Dedifferentiated amniotic fluid mesenchymal stem cell (primary cell): ENCODE measurements around the gene LYRM7.
"Not testable (repeated sequence)": the region's sequence is repeated elsewhere in the genome, so short reads cannot be mapped to it uniquely, and the experiment has no call there.

Experiments used
- DNase-seq: peaks from one replicate; pipeline ENCODE4 v3.0.0-alpha.2; 2016; ENCODE audit errors: extremely low spot score

The LYRM7 gene

DNA sequence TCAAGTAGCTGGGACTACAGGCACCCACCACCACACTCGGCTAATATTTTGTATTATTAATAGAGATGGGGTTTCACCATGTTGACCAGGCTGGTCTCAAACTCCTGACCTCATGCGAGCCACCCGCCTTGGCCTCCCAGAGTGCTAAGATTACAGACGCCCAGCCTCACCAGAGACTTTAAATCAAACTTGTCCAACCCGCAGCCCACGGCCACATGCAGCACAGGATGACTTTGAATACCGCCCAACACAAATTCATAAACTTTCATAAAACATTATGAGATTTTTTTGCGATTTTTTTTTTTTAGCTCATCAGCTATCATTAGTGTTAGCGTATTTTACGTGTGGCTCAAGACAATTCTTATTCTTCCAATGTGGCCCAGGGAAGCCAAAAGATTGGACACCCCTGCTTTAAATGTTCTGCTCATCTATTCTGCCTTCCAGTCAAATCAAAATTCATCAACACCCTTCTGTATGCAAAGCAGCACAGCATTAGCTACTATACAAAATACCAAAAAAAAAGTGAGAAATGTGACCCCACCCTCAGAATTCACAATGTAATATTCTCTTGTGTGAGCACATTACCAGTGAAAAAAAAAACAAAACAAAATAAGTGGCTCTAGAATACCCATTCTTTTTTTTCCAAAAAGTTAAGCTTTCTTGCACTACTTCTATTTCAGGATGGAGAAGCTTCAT is 50.4 kb downstream of the LYRM7 start:
- DNase-seq, result no peak

DNA sequence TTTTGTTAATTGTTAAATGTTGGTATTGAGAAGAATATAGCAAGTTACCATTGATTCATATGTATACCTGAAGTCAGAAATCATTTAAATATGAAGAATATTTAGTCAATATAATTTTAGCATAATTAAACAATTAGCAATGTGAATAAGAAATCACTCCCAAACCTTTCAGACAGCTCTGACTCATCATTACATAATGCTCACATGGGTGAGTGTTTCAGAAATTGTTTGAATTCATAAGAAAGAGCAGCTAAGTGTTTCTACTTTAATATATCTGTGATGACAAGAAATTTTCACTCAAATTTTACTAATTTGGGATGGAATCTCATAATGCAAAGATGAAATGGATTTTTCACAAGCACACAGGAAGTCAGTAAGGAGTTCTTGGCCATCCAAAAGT is 51.1 kb downstream of the LYRM7 start:
- no peak for DNase-seq

DNA sequence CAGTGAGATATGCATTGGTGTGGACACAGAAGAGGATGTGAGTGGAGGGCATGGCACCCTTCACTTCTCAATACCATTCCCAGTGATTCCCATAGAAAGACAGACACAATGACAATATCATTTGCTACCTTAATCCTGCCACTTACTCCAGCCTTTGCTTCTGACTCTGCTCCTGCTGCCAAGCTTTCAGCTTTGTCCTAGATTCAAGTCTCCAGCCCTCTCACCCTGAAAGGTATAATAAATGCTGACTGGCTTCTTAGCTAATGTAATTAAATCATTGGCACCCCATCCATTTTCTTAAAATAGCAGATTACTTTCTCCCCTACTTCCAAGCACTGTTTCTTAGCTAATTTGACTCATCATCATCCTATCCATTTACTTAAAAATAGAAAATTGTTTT is 52.0 kb downstream of the LYRM7 start:
- DNase-seq, result no peak

DNA sequence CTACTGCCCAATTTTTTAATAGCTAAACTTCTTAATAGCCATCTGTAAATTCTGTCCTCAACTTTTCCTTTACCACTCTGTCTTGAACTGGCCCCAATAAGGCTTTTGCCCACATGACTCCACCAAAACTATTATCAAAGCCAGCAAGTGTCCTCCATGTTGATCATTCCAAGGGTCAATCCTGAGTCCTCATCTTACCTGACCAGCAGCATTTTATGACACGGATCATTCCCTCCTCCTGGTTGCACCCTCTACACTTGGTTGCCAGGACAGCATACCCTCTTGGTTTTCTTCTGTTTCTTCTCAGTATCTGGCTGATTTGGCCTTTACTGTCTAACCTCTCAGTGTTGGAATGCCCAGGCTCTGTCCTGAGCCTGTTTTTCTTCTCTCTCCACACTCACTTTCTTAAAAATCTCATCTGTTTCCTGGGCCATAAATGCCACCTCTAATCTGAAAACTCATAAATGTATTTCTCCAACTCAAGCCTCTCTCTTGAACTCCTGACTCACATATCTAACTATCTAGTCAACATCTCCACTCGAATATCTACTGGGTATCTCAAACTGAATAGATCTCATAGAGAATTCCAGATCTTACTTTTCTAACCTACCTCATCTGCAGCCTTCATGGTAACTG is 53.1 kb downstream of the LYRM7 start:
- no peak for DNase-seq

DNA sequence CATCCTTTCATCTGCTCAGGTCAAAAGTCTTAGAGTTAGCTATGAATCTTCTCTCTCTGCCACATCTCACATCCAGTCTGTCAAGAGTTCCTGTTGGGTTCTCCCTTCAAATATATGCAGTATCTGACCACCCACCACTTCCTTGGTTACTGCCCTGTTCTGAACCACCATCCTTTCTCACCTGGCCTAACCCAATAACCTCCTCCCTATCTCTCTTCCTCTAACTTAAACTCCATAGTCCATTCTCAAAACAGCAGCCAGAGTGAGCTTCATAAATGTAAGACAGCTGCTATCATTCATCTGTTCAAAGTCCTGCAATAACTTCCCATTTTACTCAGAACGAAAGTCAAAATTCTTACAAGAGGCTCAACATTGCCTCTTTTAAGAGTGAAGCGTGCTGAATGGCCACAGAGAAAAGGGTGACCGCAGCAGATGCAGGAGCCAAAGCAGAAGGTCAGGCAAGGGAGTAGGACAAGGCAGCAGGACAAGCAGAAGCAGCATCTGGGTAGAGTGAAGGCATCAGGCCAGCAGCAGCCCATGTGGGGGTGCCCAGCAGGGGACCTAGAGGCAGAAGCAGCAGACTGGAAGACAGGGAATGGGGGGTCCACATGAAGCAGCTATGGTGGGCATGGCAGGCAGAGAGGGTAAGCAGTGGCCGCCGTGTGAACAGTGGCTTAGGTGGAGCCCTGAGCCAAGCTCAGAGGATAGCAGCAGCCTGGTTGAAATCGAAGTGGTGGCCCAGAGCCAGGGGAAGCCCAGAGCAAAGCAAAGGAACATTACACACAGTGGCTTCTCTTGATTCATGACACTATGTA is 53.9 kb downstream of the LYRM7 start:
- DNase-seq, result no peak

DNA sequence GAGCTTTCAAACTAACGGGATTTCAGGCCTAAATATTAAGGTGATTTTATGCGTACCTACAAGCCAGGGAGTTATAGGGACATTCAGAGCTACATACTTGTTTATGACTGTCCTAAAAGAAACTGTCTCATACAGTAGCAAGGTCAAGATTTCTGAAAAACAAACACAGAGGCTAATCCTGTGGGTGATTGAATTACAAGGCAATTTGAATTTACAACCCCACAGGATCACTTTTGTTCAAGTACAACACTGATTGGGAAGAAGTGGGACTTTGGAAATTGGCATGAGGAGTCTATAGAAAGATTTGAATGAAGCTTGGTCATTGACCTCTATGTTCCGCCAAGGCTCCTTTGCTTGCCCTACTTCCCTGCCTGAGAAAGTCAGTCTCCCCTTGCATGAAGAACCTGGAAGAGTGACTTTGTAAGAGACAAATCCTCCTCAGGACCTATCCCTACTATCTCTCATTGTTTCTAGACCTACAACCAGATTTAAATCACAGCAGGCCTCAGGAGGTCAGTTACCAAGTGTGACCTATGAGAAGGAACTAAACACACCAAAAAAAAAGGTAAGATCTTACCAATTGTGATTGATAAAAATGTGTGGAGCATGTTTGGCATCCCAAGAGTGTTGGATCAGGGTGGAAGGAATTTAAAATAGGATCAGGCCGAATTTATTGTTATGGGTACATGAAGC is 54.7 kb downstream of the LYRM7 start:
- no peak for DNase-seq

DNA sequence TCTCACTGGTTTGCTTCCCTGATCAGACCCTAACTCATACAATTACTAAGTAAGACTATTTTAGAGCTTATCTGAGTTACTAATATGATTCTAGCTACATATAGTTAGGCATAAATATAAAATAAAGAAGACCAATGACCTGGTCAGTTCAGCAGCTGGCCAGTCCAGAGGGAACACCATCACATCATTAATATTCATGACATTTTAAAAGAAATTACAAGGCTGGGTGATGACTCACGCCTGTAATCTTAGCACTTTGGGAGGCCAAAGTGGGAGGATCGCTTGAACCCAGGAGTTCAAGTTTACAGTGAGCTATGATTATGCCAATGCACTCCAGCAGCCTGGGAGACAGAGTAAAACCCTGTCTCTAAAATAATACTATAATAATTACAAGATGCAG is 56.2 kb downstream of the LYRM7 start:
- no peak for DNase-seq

DNA sequence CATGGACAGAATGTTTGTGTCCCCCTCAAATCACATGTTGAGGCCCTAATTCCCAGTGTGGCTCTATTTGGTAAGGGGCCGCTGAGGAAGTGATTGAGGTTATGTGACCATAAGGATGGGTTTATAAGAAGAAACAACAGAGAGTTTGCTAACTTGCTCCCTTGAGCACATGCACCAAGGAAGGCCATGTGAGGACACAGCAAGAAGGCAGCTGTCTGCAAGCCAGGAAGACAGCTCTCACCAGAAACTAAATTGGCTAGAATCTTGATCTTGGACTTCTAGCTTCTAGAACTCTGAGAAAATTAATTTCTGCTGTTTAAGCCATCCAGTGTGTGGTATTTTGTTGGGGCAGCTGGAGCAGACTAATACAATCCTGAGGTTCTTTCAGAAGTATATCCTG is 57.9 kb downstream of the LYRM7 start:
- DNase-seq, result no peak

DNA sequence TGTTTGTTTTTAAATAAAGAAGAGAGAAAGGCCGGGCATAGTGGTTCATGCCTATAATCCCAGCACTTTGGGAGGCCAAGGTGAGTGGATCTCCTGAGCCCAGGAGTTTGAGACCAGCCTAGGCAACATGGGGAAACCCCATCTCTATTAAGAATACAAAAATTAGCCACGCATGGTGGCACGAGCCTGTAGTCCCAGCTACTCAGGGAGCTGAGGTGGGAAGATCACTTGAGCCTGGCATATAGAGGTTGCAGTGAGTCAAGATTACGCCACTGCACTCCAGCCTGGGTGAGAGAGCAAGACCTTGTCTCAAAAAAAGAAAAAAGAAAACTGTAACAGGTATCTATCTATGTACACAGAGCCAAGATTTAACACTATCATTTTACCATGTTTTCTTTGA is 58.9 kb downstream of the LYRM7 start:
- DNase-seq, result no peak

DNA sequence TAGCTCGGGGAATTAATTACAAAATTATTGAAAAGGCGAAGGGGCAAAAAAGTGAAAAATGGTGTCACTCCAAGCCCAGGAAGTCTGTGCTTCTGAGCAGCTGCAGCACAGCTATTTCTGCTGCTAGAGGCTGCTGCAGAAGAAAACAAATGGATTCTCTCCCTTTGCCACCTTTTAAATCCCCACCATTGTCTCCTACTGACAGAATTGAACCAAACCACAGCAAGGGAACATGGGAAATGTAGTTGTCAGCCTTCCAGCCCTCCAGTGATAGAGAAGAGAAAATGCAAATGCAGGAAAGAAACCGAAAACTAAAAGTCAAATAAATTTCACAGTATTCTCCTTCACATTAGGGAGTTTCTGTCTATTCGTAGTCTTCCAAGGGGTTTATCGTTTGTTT is 59.7 kb downstream of the LYRM7 start:
- no peak for DNase-seq

DNA sequence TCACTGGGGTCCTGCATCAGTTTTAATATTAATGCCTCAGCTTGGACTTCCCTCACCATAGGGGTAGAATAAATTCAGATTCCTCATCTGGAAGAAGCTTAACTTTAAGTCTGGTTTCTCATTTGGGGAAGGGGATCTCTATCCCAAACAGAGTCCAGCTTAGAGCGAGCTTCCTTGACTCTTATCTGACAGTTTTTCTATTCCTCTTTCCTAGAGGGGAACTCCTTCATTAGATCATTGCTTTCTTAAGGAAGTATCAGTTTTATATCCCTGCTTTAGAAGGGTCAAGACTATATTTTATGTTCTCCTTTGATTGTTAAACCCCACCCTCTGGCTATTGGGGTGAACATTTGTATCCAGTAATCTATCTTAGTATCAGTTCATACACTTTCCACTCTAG is 68.9 kb downstream of the LYRM7 start:
- DNase-seq, result no peak

DNA sequence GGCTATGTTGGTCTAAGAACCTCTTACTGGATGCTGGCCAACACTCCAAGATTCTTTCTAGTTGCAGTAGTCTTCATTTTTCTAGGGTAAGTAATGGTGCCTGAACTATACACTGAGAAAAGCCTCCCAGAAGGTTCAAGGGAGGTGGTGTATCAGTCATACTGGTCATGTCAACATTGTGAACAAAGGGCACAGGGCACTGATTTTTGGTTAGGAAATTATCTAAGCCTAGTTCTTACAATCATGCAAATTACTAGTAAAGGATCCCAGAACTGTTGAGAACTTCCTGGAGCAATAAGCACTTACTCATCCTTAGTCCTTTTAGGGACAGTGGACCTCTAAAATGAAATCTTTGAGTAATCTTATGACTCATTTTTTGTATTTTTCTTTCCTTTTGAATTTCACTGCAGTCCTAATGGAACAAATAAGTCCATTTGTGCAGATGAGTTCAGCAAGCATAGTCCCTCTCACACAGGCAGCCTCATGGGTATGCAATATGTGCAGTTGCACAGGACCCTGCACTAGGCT is 72.0 kb downstream of the LYRM7 start:
- DNase-seq, result peak; percentile 58

DNA sequence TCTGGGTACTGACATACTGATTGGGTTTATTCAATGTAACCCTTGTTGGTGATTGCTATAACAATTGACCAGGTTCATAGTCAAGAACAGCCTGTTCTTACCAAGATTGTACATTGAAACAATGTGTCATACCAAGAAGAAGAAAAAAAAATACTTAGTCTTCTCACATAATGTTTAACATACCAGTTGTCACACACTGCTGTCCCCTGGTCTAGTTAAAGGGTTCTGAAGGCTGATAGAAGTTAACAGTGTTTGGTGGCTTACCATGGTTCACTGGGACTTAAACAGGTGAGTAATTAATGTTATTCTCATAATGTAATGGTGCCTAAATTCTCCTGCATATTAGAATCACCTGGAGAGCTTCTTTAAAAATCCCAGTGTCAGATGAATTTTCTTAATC is 74.6 kb downstream of the LYRM7 start:
- DNase-seq, result no peak

DNA sequence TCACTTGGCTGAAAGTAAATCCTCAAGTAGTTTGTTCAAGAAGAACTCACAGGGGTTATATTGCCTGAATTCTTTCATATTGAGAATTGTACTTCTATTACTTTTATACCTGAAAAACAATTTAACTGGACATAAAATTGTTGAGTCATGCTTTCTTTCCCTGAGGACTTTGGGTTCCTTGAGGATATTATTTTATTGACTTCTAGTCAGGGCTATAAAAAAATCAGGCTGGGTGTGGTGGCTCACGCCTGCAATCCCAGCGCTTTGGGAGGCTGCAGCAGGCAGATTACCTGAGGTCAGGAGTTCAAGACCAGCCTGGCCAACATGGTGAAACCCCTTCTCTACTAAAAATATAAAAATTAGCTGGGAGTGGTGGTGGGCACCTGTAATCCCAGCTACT is 75.2 kb downstream of the LYRM7 start:
- no peak for DNase-seq

DNA sequence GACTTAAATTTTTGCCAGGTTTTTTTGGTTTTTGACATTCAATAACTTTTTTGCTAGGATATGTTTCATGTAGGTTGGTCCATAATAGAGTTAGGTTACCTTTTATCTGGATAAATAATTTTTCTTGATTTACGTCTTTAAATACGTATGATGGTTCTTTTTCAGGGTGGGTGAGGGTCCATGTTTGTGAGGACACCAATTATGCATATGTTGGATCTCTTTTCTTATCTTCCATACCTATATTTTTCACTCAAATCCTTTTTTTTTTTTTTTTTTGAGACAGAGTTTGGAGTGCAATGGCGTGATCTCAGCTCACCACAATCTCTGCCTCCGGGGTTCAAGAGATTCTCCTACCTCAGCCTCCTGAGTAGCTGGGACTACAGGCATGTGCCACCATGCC is 75.8 kb downstream of the LYRM7 start:
- no peak for DNase-seq

DNA sequence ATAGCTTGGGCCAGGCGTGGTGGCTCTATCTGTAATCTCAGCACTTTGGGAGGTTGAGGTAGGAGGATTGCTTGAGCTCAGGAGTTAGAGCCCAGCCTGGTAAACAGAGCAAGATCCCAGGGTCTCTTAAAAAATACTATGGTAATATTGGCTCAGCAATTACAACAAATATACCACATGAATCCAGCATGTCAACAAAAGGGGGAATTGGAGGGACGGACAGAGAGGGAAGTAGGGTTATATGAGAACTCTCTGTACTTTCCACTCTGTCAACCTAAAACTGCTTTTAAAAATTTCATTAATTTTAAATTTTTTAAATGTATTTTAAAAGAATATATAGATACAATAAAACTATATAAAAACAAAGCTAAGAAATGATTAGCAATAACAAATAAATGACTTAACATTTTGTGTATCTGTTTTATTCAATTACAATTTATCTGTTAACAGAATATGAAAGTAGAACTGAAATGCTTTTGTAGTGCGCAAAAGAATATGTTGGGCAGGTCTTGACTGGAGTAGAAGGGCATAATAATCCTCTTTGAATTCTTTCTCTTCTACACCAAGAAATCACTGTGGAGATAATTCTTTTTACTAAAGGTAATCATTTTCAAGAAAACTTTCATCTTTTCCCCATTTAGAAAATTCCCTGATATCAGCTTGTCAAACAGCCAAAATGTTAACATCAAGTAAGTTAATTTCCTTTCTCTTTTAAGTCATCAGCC is 80.2 kb downstream of the LYRM7 start:
- DNase-seq, result no peak

DNA sequence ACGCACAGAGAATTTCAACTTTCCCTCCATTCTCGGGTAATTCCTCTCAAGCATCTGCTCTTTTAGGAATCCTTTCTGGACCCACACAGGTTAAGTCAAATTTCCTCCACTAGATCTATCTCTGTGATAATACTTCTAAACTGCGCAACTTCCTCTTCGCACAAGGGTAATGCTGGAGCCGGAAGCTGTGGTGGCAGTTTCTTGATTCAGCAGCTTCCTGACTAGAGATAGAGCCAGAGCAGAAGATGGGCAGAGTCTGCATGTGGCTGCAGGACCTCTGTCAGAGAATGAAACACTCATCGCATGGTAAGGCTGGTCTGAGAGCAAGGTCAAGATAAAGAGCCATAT is 82.1 kb downstream of the LYRM7 start:
- no peak for DNase-seq

DNA sequence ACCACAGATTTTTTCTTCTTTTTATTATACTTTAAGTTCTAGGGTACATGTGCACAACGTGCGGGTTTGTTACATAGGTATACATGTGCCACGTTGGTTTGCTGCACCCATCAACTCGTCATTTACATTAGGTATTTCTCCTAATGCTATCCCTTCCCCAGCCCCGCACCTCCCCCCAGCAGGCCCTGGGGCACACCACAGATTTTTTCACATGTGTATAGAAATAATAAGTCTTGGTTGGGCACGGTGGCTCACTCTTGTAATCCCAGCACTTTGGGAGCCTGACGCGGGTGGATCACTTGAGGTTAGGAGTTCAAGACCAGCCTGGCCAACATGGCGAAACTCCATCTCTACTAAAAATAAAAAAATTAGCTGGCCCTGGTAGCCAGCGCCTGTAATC is 83.3 kb downstream of the LYRM7 start:
- DNase-seq, result not testable (repeated sequence)

DNA sequence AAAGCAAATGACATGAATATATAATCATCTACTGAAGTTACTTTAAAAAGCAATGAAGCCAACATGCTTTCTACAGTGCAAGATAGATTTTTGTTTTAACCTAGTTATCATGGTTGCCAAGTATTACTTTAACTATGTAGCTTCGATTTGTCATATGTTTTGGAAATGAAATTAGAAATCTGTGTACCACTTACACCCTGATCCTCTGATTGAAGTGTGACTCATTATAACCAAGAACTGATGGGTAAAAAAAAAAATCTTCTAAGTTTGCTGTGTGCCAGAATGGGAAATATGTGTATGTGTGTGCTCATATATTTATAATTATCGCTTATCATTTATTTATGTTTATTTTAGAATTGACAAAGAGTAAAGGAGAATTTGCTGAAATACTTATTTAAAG is 84.0 kb downstream of the LYRM7 start:
- DNase-seq, result no peak
